ENCODE results near the gene GALK1. TPM values are rescaled to one million over a fixed set of nuclear protein-coding genes. Genes with fewer than 3 reads are reported as not detected.
A peak's percentile ranks its signal among the peaks of the same experiment; 100 is the strongest.

The GALK1 gene
- polyA plus RNA-seq, 3 donors: 44.8 to 108 (median 84.3) TPM

GRCh38 chr17:75738218-75738802, 26.7 kb downstream of the GALK1 start:
- Mint-ChIP-seq H3K9me3 (peaks cover 0 to 4% (median 0%) of the 10 kb centered on the region in 7 donors), H3K36me3 (peaks cover 3% of the 10 kb centered on the region in 2 donors), H3K4me1 (peaks cover 31% of the 10 kb centered on the region), H3K4me3 (peak overlapping the region; percentile 60 to 72), H3K27ac (peak overlapping the region; percentile 95 to 98 (median 98)), H3K27me3 (ENCODE audit: low read depth in 3 of 3) (peaks cover 0 to 2% (median 0%) of the 10 kb centered on the region in 3 donors)
- intact Hi-C loops (cut with micrococcal nuclease): no loop called here
- peak; percentile 97 to 99 (median 98) for DNase-seq
- 74% methylated on average over 5 of the region's 14 CpGs for WGBS (ENCODE audit: insufficient coverage)
- H4K20me1 ChIP-seq (ENCODE audit: insufficient read depth, low read length): no peaks in the 10 kb centered on the region
- peak overlapping the region; percentile 57 to 89 for H3K27ac ChIP-seq (ENCODE audit: low read depth in 1 of 2, low read length in 2 of 2)
- peak overlapping the region; percentile 27 for H2AFZ ChIP-seq (ENCODE audit: insufficient read depth, low read depth, low read length, poor library complexity, severe bottlenecking)
- no peaks in the 10 kb centered on the region for H3K79me2 ChIP-seq (ENCODE audit: insufficient read depth, low read length)
- peak overlapping the region; percentile 40 for H3K4me2 ChIP-seq (replicated peaks; ENCODE audit: extremely low read depth, low read length, poor library complexity, severe bottlenecking)
- no peak overlapping the region for H3K4me3 ChIP-seq (replicated peaks in 1 of 3; ENCODE audit: low read depth in 2 of 3, low read length in 3 of 3)
- H3K27me3 ChIP-seq (ENCODE audit: control insufficient read depth in 2 of 2, insufficient read depth in 2 of 2, low read length in 2 of 2): no peaks in the 10 kb centered on the region
- no peaks in the 10 kb centered on the region for H3K36me3 ChIP-seq (replicated peaks in 1 of 2; ENCODE audit: control insufficient read depth in 1 of 2, insufficient read depth in 2 of 2, low read length in 2 of 2)
- no peaks in the 10 kb centered on the region for H3K9me3 ChIP-seq (replicated peaks in 1 of 2; ENCODE audit: control insufficient read depth in 1 of 2, insufficient read depth in 1 of 2, low read length in 2 of 2)
- H3K9ac ChIP-seq (ENCODE audit: insufficient read depth, low read length, poor library complexity, severe bottlenecking): peak overlapping the region; percentile 54
- TF ChIP-seq, protein P1, sequence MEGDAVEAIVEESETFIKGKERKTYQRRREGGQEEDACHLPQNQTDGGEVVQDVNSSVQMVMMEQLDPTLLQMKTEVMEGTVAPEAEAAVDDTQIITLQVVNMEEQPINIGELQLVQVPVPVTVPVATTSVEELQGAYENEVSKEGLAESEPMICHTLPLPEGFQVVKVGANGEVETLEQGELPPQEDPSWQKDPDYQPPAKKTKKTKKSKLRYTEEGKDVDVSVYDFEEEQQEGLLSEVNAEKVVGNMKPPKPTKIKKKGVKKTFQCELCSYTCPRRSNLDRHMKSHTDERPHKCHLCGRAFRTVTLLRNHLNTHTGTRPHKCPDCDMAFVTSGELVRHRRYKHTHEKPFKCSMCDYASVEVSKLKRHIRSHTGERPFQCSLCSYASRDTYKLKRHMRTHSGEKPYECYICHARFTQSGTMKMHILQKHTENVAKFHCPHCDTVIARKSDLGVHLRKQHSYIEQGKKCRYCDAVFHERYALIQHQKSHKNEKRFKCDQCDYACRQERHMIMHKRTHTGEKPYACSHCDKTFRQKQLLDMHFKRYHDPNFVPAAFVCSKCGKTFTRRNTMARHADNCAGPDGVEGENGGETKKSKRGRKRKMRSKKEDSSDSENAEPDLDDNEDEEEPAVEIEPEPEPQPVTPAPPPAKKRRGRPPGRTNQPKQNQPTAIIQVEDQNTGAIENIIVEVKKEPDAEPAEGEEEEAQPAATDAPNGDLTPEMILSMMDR (IDR thresholded peaks at IDR 0.05): no peak
- peaks cover 20 to 28% of the 10 kb centered on the region in 2 donors for H3K4me1 ChIP-seq (ENCODE audit: control insufficient read depth in 1 of 2, insufficient read depth in 2 of 2, low read length in 2 of 2)

DNA sequence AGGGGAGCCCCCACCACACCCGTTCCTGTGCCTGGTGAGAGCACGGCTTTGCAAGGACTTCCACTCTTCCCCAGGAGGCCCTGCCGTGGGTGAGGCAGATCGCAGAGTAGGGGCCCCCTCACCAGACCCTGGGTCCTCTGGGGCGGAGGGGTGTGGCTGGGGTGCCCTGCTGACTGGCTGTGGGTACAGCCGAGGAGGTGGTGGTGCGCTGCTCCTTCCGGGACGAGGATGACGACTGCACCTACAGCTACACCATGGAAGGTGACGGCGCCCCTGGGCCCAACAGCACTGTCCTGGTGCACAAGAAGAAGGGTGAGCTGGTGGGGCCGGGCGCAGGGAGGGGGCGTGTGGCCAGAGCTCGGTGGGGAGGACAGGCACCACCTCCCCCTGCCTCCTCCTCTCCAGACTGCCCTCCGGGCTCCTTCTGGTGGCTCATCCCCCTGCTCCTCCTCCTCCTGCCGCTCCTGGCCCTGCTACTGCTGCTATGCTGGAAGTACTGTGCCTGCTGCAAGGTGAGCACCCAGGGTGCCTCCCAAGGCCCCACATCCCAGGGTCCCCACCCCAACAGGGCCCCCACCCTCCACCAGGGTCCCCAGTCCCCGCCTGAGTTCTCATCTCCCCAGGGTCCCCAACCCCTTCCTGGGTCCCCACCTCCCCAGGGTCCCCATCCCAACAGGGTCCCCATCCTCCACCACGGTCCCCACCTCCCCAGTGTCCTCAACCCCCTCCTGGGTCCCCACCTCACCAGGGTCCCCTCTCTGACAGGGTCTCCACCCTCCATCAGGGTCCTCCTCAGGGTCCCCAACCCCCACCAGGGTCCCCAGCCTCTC, 27.6 kb downstream of the GALK1 start:
- H3K27me3 Mint-ChIP-seq (ENCODE audit: low read depth in 3 of 3): peaks cover 0 to 2% (median 0%) of the 10 kb centered on the region in 3 donors
- no peak for DNase-seq
- no peaks in the 10 kb centered on the region for H3K9me3 ChIP-seq (replicated peaks in 1 of 2; ENCODE audit: control insufficient read depth in 1 of 2, insufficient read depth in 1 of 2, low read length in 2 of 2)
- peaks cover 31% of the 10 kb centered on the region for H3K4me1 Mint-ChIP-seq
- 88% methylated on average over 13 of the region's 20 CpGs for WGBS (ENCODE audit: insufficient coverage)
- no peaks in the 10 kb centered on the region for H3K79me2 ChIP-seq (ENCODE audit: insufficient read depth, low read length)
- H2AFZ ChIP-seq (ENCODE audit: insufficient read depth, low read depth, low read length, poor library complexity, severe bottlenecking): peak overlapping the region; percentile 27
- H3K9me3 Mint-ChIP-seq: peaks cover 0 to 4% (median 0%) of the 10 kb centered on the region in 7 donors
- no peak overlapping the region for H3K4me3 ChIP-seq (replicated peaks in 1 of 3; ENCODE audit: low read depth in 2 of 3, low read length in 3 of 3)
- no peaks in the 10 kb centered on the region for H3K27me3 ChIP-seq (ENCODE audit: control insufficient read depth in 2 of 2, insufficient read depth in 2 of 2, low read length in 2 of 2)
- no peaks in the 10 kb centered on the region for H3K36me3 ChIP-seq (replicated peaks in 1 of 2; ENCODE audit: control insufficient read depth in 1 of 2, insufficient read depth in 2 of 2, low read length in 2 of 2)
- intact Hi-C loops (cut with micrococcal nuclease): no loop called here
- no peaks in the 10 kb centered on the region for H4K20me1 ChIP-seq (ENCODE audit: insufficient read depth, low read length)
- TF ChIP-seq, protein P1 (IDR thresholded peaks at IDR 0.05): no peak
- H3K36me3 Mint-ChIP-seq: peaks cover 3% of the 10 kb centered on the region in 2 donors
- H3K9ac ChIP-seq (ENCODE audit: insufficient read depth, low read length, poor library complexity, severe bottlenecking): peak overlapping the region; percentile 54
- H3K27ac ChIP-seq (ENCODE audit: low read depth in 1 of 2, low read length in 2 of 2): peak overlapping the region; percentile 57 to 89
- peak overlapping the region; percentile 95 to 98 (median 98) for H3K27ac Mint-ChIP-seq
- H3K4me3 Mint-ChIP-seq: no peak overlapping the region
- H3K4me2 ChIP-seq (replicated peaks; ENCODE audit: extremely low read depth, low read length, poor library complexity, severe bottlenecking): peak overlapping the region; percentile 40
- peaks cover 20 to 28% of the 10 kb centered on the region in 2 donors for H3K4me1 ChIP-seq (ENCODE audit: control insufficient read depth in 1 of 2, insufficient read depth in 2 of 2, low read length in 2 of 2)
